SH-SY5Y (cell line): Measurements from ENCODE around the gene GLS.

ENCODE experiments used
- GATA2 ChIP-seq: IDR thresholded peaks from 2 replicates; pipeline ENCODE4 v1.6.1; 2011; ENCODE audit warnings: mild to moderate bottlenecking, low read depth, low read length
- GATA3 ChIP-seq: IDR thresholded peaks from 2 replicates; pipeline ENCODE4 v1.6.1; 2011; ENCODE audit warnings: low read depth, mild to moderate bottlenecking, low read length, moderate library complexity

- TF ChIP-seq GATA2, result no peak
- no peak for TF ChIP-seq GATA3
These were observed 33.9 kb upstream of the GLS start for GRCh38 chr2:190846746-190847145.
